ENCODE measurements around the gene HLA-DOA.

The HLA-DOA gene

DNA sequence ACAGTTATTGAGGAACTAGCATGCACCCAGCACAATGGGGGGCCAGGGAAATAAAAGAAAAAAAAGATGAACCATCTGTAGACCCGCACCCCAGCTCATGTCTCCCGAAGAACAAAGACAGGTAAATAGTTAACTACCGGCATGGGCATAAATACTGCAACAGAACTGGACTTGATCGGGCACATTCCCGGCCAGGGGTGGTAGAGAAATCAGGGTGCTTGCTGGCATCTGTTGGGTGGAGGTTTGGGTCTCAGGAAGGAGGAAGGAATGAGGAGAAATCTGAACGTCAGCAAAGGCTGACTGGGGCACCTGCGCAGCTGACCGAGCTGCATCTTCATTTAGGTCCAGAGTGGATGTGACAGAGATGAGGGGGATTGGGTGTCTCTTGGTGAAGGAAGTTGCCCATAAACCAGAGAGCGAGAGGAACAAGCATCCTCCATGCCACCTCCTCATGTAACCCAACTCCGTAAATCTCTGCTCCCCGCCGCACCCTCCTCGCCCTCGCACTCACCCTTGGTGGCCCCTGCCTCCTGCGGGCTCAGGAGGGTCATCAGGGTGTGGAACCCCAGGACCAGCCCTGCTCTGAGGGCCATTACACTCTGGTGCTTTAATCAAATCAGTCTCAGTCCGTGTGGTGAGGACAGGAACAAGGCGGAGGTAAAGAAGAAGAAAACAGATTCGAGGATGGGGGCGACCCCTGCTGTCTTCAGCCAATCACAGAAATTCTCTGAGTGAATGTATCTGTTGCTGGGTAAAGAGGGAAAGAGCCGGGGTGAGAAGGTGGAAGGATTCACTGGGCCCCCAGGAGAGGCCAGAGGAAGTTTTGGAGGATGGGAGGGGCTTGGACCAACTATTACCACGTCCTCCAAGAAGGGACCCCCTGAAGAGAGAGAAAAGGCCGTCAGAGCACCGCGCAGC is at the start of gene HLA-DOA:
TSS of gene HLA-DOA (minus strand) at position 648 of the 918 bp plus-strand sequence.
- TF ChIP-seq, protein P1, sequence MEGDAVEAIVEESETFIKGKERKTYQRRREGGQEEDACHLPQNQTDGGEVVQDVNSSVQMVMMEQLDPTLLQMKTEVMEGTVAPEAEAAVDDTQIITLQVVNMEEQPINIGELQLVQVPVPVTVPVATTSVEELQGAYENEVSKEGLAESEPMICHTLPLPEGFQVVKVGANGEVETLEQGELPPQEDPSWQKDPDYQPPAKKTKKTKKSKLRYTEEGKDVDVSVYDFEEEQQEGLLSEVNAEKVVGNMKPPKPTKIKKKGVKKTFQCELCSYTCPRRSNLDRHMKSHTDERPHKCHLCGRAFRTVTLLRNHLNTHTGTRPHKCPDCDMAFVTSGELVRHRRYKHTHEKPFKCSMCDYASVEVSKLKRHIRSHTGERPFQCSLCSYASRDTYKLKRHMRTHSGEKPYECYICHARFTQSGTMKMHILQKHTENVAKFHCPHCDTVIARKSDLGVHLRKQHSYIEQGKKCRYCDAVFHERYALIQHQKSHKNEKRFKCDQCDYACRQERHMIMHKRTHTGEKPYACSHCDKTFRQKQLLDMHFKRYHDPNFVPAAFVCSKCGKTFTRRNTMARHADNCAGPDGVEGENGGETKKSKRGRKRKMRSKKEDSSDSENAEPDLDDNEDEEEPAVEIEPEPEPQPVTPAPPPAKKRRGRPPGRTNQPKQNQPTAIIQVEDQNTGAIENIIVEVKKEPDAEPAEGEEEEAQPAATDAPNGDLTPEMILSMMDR (IDR thresholded peaks at IDR 0.05; ENCODE audit: insufficient read depth, low read depth, low read length, missing control alignments) = no peak
- peak within 1 kb of the TSS; percentile 86 for H3K4me3 ChIP-seq (ENCODE audit: low read depth, low read length)
- peak; percentile 92 for DNase-seq (ENCODE audit: low read depth)

DNA sequence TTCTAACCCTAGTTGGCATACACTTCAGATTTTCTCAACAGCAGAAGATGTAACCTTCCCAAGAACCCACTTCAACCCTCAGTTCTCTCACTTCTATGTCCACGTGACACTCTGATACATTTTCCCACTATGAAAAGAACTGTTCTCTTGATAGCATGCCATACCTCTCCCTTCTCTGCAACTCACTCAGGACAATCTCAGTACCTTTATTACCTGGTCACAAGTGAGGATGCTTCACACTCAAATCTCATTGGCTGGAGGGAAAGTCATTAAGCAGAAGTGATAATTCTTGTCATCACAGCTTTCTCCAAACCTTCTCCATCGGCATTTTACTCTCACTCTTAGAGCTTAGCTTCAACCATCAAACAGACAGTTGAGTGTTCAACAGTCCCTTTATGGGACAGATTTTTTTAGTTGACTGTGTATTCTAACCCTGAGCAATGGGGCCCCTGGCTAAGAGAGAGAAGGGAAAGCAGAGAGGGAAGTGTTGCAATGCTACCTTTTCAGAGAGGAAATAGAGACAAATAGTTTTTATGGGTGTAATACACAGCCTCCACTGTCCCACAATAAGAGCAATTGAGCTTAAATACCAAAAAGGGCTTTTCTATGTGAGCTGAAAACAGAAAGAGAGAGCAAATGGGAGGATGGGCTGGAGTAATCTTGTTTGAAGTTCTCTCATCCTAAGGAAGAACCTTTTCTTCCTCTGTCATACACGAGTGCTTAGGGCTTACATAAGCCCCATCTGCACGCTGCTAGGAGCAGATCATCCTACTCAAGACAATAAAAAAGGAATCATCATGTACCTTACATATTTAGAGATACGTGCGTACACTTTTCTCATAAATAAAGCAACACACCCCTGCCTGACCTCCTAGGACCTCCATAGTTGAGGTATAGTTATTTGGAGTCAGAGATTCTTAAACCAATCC is 48.1 kb upstream of the HLA-DOA start:
- H3K4me3 ChIP-seq (ENCODE audit: low read depth, low read length) = no peak overlapping the region
- no peak for DNase-seq (ENCODE audit: low read depth)
- TF ChIP-seq, protein P1 (IDR thresholded peaks at IDR 0.05; ENCODE audit: insufficient read depth, low read depth, low read length, missing control alignments) = no peak

DNA sequence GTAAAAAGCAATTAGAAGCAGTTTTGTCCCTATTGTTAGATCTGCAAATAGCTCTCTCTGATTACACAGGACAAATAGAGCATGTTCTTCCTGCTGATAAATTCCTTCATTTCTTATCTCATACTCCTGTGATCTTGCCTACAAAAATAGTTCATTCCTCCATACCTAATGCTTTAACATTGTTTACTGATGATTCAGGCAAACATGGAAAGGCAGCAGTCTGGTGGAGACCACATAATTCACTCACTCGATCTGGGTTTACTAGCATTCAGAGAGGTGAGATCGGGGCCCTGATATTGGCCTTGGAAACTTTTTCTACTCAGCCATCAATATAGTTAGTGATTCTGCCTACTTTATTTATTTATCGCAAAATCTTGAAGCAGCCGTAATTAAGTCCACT is 43.8 kb upstream of the HLA-DOA start:
- no peak for DNase-seq (ENCODE audit: low read depth)
- H3K4me3 ChIP-seq (ENCODE audit: low read depth, low read length) = no peak overlapping the region
- TF ChIP-seq, protein P1 (IDR thresholded peaks at IDR 0.05; ENCODE audit: insufficient read depth, low read depth, low read length, missing control alignments) = no peak

DNA sequence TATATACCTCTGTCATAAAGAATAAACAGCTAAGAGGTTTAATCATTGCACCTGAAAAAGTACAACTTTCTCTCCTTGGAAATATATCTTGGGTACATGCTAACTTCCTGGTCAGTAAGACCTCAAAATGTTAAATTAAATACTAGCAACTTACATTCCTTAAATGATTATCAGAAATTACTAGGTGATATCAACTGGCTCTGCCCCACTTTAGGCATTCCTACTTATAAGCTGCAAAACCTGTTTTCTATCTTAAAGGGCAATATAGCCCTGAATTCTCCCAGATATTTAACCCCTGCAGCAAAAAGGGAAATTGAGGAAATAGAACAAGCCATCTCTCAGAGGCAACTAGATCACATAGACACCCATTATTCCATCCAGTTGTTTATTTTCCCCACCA is 43.2 kb upstream of the HLA-DOA start:
- no peak overlapping the region for H3K4me3 ChIP-seq (ENCODE audit: low read depth, low read length)
- TF ChIP-seq, protein P1 (IDR thresholded peaks at IDR 0.05; ENCODE audit: insufficient read depth, low read depth, low read length, missing control alignments) = no peak
- DNase-seq (ENCODE audit: low read depth) = no peak

DNA sequence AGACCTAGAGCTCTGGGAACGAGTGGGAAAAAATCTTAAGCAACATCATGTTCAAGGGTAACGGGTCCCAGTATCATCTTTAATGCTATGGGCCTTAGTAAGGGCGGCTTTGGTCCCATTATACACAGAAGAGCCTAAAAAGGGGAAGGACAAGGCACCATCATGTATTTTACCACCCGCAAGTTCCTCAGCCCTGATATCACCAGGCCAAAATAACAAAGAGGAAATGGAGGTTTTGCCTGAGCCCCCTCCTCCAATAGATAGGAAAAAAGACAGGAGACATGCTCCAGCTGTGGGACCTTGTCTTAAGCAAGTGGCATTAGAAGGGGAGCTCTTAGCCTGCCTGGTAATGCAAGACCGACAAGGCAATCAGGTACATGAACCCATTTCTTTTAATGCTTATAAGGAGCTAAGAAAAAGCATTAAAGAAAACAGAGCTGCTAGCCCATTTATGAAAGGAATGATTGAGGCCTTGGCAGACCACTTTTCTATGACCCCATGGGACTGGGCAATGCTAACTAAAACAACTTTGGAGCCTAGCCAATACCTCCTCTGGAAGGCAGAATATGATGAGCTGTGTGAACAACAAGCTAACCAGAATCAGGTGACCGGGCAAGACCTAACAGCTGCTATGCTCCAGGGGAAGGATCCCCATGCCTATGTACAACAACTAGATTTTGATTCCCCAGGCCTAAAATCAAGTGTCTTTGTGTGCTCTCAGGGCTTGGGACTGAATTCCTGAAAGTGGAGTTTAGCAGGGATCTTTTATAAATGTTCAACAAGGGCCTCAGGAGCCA is 40.8 kb upstream of the HLA-DOA start:
- DNase-seq (ENCODE audit: low read depth) = no peak
- H3K4me3 ChIP-seq (ENCODE audit: low read depth, low read length) = no peak overlapping the region
- TF ChIP-seq, protein P1 (IDR thresholded peaks at IDR 0.05; ENCODE audit: insufficient read depth, low read depth, low read length, missing control alignments) = no peak

DNA sequence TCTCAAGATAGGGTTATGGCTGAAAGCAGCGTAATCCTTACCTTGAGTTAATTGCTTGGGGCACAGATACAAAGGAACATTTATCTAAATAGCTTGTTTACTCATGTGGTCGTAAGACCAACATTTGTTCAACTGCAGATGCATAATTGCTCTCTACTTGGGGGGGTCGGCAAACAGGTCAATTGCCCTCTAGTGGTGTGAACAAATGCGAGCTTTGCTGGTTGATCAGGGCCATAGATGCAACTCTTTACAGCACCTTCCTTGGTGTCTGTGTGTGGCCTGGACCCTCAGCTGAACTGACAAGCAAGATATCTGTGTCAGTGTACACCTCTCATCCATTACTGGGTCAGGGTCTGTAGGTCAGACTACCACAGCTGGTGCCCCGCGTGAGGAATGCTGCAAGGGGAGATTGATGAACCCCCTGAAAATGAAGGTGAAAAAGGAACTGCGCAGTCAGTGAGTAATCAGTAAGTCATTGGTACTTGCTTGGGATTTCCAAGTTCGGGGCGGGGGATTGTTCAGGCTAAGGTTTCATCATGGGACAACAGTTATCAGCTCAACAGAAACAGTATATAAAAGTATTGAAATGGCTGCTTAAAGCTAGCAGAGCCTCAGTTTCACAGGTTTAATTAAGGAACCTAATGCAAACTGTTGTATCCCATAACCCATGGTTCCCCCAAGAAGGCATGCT is 40.1 kb upstream of the HLA-DOA start:
- no peak overlapping the region for H3K4me3 ChIP-seq (ENCODE audit: low read depth, low read length)
- DNase-seq (ENCODE audit: low read depth) = peak; percentile 61
- TF ChIP-seq, protein P1 (IDR thresholded peaks at IDR 0.05; ENCODE audit: insufficient read depth, low read depth, low read length, missing control alignments) = peak; percentile 61
